Endodermal cell (in vitro differentiated cells): ENCODE results near the gene RIPK3. TPM values are rescaled to one million over a fixed set of nuclear protein-coding genes. Genes with fewer than 3 reads are reported as not detected.

Source experiments
- DNase-seq: peaks from one replicate; pipeline ENCODE4 v3.0.0-alpha.2; 2017
- H3K27ac ChIP-seq: 2 replicates; pipeline ENCODE4 v1.5.1; 2013; ENCODE audit warnings: mild to moderate bottlenecking, low read depth, low read length, moderate library complexity
- H3K27me3 ChIP-seq: 2 replicates; pipeline ENCODE4 v1.6.1; 2013; ENCODE audit warnings: mild to moderate bottlenecking, low read length, moderate library complexity; ENCODE audit not compliant: insufficient read depth, control insufficient read depth, poor library complexity, severe bottlenecking
- H3K36me3 ChIP-seq: 2 replicates; pipeline ENCODE4 v1.7.0; 2013; ENCODE audit warnings: mild to moderate bottlenecking, low read length, moderate library complexity; ENCODE audit not compliant: control insufficient read depth, insufficient read depth
- H3K4me1 ChIP-seq: one replicate; pipeline ENCODE4 v1.7.0; 2013; ENCODE audit warnings: low read length; ENCODE audit not compliant: control insufficient read depth, insufficient read depth
- H3K4me3 ChIP-seq: 2 replicates; pipeline ENCODE4 v1.5.1; 2013; ENCODE audit warnings: mild to moderate bottlenecking, low read length, moderate library complexity
- H3K9ac ChIP-seq: 2 replicates; pipeline ENCODE4 v1.6.1; 2013; ENCODE audit warnings: mild to moderate bottlenecking, low read length, moderate library complexity; ENCODE audit not compliant: poor library complexity, severe bottlenecking; ENCODE audit errors: extremely low read depth
- H3K9me3 ChIP-seq: 2 replicates; pipeline ENCODE4 v1.6.1; 2013; ENCODE audit warnings: mild to moderate bottlenecking, low read length, moderate library complexity; ENCODE audit not compliant: control insufficient read depth
- H3K27ac Mint-ChIP-seq: 2 replicates; pipeline ENCODE4 v1.8.0; 2020; ENCODE audit warnings: mixed read lengths
- H3K27me3 Mint-ChIP-seq: 2 replicates; pipeline ENCODE4 v1.8.0; 2021; ENCODE audit warnings: mild to moderate bottlenecking, mixed read lengths; ENCODE audit not compliant: insufficient read depth
- H3K36me3 Mint-ChIP-seq: 2 replicates; pipeline ENCODE4 v1.8.0; 2020; ENCODE audit warnings: low read depth, mixed read lengths
- H3K4me1 Mint-ChIP-seq: 2 replicates; pipeline ENCODE4 v1.8.0; 2020; ENCODE audit warnings: mixed read lengths
- H3K4me3 Mint-ChIP-seq: 2 replicates; pipeline ENCODE4 v1.8.0; 2020; ENCODE audit warnings: mild to moderate bottlenecking, moderate library complexity, mixed read lengths
- H3K9me3 Mint-ChIP-seq: 2 replicates; pipeline ENCODE4 v1.8.0; 2020; ENCODE audit warnings: mild to moderate bottlenecking, mixed read lengths
- CTCF ChIP-seq: fragments of 200-600 bp; sonication (generic); conservative IDR thresholded peaks from 2 replicates; pipeline ENCODE4 v1.5.0; 2021; ENCODE audit warnings: antibody characterized with exemption, mild to moderate bottlenecking
- WGBS, 2 experiments: methylation state at CpG; one replicate each; pipeline versions ENCODE4 v1.1.5 to v1.1.7; 2013; ENCODE audit warnings: missing lambda C conversion rate in 2 of 2, mixed read lengths in 1 of 2; ENCODE audit not compliant: insufficient coverage in 1 of 2, insufficient read length in 1 of 2; 5-methylcytosine and 5-hydroxymethylcytosine counted together
- total RNA-seq, 2 donors: library from RNA; stranded (reverse); fragmentation: NEBNext Ultra II Directional in 1 of 2; extraction: Animal tissue kit (Norgen Biotek cat#: 25700) in 1 of 2; gene quantifications; 2 replicates in 1 of 2; 3 replicates in 1 of 2; pipeline ENCODE4 v1.2.1, GENCODE V29; 2021

The RIPK3 gene
- total RNA-seq, 2 donors from 2014 or later, result not detected

- no peak within 1 kb of the TSS for H3K9ac ChIP-seq
- no peak for DNase-seq
Observed at GRCh38 chr14:24310646-24311604, 28.9 kb downstream of the RIPK3 start, which contains the start of gene LTB4R. LTB4R (plus strand) TSS chr14:24311502; CDS start chr14:24315652, 4,150 bp downstream.

GRCh38 chr14:24310265-24310645 lies 29.5 kb downstream of the RIPK3 start:
- no peak overlapping the region for H3K4me3 ChIP-seq
- WGBS, 2 experiments, result 94 to 100% methylated on average over 1 to 5 of the region's 5 CpGs
- no peaks in the 10 kb centered on the region for H3K4me1 ChIP-seq
- H3K9ac ChIP-seq, result no peak overlapping the region
- peaks cover 29% of the 10 kb centered on the region for H3K36me3 ChIP-seq
- H3K27ac ChIP-seq, result no peak overlapping the region
- no peak for TF ChIP-seq CTCF
- no peaks in the 10 kb centered on the region for H3K9me3 Mint-ChIP-seq
- H3K27ac Mint-ChIP-seq, result no peak overlapping the region
- peaks cover 29% of the 10 kb centered on the region for H3K36me3 Mint-ChIP-seq
- H3K27me3 Mint-ChIP-seq, result peaks cover 10% of the 10 kb centered on the region
- no peaks in the 10 kb centered on the region for H3K9me3 ChIP-seq
- DNase-seq, result no peak
- H3K27me3 ChIP-seq, result no peaks in the 10 kb centered on the region
- no peak overlapping the region for H3K4me3 Mint-ChIP-seq
- peaks cover 10% of the 10 kb centered on the region for H3K4me1 Mint-ChIP-seq

More at GRCh38 chr14:24310646-24311604, 28.9 kb downstream of the RIPK3 start, which contains the start of gene LTB4R:
- TF ChIP-seq CTCF, result no peak
- Histone ChIP-seq H3K9me3 (no peaks in the 10 kb centered on the region), H3K4me3 (no peak within 1 kb of the TSS), H3K36me3 (peaks cover 23% of the 10 kb centered on the region), H3K27me3 (no peaks in the 10 kb centered on the region), H3K27ac (no peak within 1 kb of the TSS), H3K4me1 (no peaks in the 10 kb centered on the region)
- Mint-ChIP-seq H3K36me3 (peaks cover 22% of the 10 kb centered on the region), H3K27me3 (peaks cover 17% of the 10 kb centered on the region), H3K4me1 (peaks cover 10% of the 10 kb centered on the region), H3K4me3 (no peak within 1 kb of the TSS), H3K27ac (no peak within 1 kb of the TSS), H3K9me3 (no peaks in the 10 kb centered on the region)
- WGBS, 2 experiments, result 96 to 97% methylated on average over 73 to 99 of the region's 99 CpGs

- no peaks in the 10 kb centered on the region for H3K4me1 ChIP-seq
- no peak within 1 kb of the TSS for H3K4me3 ChIP-seq
- no peaks in the 10 kb centered on the region for H3K9me3 ChIP-seq
- WGBS, 2 experiments, result 88 to 100% methylated on average over 1 to 5 of the region's 5 CpGs
- H3K4me3 Mint-ChIP-seq, result no peak within 1 kb of the TSS
- H3K9me3 Mint-ChIP-seq, result no peaks in the 10 kb centered on the region
- peaks cover 34% of the 10 kb centered on the region for H3K36me3 ChIP-seq
- no peak within 1 kb of the TSS for H3K27ac Mint-ChIP-seq
- H3K27ac ChIP-seq, result no peak within 1 kb of the TSS
- H3K27me3 ChIP-seq, result no peaks in the 10 kb centered on the region
- H3K9ac ChIP-seq, result no peak within 1 kb of the TSS
- peaks cover 34% of the 10 kb centered on the region for H3K36me3 Mint-ChIP-seq
- DNase-seq, result no peak
- TF ChIP-seq CTCF, result no peak
- peaks cover 4% of the 10 kb centered on the region for H3K27me3 Mint-ChIP-seq
- H3K4me1 Mint-ChIP-seq, result peaks cover 10% of the 10 kb centered on the region
Observed at GRCh38 chr14:24309538-24310264, 30.1 kb downstream of the RIPK3 start, which contains the start of gene LTB4R2. LTB4R2 (plus strand) TSS chr14:24310140; CDS start chr14:24310665, 525 bp downstream.
